ENCODE data around the gene RTL1.

RTL1 gene

DNA sequence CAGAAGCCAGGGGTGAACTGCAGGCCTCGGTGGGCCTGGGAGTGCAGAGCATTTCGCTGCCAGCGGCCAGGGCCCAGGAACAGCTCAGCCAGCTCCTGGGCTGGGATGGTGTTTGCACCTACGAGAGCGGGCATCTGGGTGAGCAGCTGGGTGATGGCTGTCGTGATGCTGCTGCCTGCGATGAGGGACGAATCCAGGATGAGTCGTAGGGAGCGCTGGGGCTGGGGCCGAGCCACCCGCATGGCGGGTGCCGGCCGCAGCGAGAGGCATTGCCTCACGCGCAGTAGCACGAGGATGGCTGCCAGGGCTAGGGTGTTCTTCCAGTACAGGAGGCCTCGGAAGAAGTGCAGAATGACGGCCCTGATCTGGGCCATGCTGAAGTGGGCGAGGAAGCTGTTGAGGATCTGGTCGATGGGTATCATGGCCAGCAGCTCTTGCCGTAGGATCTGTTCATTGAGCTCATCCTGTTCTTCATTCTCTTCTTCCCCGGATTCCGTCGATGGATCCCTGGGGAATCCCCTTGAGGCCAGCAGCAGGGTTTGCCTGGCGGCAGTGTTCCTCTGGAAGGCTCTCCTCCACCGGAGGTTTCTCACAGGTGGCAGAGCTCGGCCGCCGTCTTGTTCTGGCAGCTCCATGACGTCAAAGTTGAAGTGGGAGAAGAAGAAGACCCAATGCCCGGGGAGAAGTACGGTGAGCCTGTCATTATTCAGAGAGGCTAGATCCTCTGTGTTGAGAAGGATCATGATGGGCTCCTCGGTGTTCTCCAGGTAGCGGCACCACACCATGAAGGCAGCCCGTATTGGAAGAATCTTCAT is 22.1 kb downstream of the RTL1 start:
- DNase-seq (ENCODE audit: low spot score): no peak

DNA sequence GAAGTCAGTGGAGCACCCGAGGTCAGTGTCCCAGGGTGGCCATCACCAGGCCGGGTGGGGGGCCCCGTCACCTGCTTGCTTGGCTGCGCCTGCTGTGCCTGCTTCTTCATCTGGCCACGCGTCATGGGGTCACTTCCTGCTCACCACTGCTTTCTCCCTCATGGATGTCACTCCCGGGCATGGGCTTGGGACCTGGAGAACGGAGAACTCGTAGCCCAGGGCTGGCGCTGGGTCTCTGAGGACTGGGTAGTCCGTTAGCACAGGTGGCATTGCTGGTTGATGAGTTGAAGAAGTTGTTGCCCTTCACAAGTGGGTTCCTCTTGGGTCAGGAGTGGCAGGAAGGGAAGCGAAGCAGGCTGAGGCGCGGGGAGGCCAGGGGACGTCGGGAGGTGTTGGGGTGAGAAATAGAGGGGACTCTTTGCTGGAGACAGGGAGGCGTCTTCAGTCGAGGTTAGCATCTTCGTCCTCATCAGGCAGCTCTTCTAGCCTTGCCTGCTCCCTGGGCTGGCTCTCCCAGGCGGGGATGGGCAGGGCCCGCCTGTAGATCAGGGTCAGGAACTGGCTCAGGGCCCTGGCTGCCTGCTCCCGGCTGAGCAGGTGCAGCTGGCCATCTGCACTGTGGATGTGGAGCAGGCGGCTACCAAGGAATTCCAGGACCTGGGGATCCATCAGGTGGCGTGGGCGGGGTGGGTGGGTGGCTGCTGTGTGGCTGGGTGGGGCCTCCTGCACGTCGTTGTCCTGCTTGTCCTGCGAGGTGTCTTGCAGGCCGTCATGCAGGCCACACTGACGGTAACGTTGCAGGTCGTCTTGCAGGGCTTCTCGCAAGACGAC is 23.0 kb downstream of the RTL1 start:
- DNase-seq (ENCODE audit: low spot score): no peak

DNA sequence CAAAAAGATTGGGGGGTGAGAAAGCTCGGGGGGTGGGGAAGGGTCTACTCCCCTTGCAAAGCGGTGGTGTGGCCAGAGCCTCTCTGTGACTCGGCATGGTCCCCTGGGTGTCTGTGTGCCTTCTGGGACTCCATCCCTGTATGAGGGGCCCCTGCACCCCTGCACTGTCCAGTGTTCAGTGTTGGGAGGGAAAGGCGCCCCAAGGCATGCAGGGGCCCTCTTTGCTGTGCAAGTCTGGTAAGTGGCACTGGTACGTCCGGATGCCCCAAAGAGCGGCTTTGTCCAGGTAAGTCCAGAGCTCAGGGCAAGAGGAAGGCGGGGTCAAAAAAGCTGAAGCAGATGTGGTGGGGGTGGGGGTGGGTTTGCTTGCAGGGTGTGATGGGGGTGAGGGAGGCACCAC is 23.7 kb downstream of the RTL1 start:
- DNase-seq (ENCODE audit: low spot score): no peak

DNA sequence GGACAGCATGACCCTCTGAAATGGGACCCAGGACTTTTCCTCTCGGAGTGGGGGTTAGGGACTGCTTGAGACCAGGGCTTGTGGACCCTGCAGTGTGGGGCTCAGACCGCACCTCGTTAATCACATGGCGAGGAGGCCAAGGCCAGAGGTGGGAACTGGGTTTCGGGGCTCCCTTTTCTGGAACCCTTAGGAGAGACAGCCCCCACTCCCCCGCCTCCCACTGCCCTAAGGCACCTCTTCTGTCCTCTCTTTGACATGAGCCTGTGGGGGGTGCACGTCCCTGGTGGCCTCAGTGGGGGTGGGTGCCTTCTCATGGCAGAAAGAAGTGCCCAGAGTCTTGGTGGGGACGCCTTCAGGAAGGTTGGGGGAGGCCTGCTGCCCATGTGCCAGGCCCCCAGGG is 24.3 kb downstream of the RTL1 start:
- DNase-seq (ENCODE audit: low spot score): no peak

DNA sequence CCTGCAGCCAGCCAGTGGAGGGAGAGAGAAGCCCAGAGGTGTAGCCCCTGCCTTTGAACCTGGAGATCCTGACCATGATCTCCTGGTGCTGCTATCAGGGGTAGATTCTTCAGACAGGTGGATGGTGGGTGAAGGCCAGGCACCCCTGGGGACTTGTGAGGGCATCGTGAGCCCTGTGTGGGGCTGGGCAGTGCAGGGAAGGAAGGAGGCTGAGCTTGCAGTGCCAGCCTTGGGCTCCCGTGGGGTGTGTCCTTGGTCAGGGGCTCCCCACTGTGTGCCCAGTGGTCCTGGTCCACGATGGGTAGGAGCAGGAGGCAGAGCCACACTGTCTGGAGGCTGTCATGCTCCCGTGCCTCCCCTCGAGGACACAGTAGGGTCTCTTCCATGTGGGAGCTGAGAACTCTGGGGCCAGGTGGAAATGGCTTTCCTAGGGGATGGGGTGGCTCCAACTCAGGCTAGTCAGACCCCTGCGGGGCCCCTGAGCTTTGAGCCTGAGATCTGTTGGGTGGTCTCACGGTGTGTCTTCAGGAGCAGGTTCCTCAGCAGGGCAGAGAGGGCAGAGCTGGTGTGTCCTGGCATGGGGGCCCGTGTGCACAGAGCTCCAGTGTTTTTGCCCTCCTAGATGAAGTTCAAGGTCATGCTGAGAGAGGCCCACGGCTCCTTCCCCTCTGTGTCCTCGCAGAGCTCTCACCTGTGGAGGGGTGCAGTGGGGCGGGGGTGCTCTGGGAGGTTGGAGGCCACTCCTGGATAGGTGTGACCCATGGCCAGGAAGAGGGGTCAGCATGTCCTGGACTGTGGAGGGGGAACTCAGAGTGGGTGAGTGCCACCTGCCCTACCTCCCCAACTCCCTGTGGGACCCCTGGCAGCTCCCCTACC is 25.0 kb downstream of the RTL1 start:
- no peak for DNase-seq (ENCODE audit: low spot score)

DNA sequence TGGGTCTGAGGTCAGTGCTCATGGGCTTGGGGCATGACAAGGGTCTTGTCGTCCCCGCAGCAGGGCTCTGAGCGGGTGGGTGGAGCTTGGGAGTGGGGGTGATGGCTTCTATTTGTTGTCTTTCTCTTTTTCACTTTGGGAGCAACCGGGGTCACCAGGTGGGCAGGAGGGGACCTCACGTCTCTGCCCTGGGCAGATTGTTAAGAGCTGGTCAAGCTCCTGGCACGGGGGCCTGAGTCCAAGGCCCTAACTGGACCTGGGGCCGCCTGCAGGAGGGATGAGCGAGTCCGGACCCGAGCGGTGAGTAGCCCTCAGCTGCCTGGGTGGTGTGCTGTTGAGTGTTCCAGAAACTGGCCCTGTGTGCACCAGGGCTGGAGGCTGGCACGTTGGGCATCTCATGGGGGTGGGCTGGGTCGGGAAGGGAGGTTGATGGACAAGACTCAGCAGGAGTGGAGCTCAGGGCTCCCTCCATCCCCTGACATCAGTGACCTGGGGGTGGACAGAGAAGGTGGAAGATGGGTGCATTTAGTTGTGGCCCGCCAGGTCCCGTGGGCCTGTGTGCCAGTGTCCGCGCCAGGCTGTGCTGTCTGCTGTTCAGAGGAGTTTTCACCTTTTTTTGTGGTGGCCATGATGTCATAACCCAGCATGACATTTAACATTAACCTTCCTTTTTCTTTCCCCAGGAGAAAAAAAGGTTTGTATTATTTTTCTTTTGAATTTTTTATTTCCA is 27.5 kb downstream of the RTL1 start:
- no peak for DNase-seq (ENCODE audit: low spot score)

DNA sequence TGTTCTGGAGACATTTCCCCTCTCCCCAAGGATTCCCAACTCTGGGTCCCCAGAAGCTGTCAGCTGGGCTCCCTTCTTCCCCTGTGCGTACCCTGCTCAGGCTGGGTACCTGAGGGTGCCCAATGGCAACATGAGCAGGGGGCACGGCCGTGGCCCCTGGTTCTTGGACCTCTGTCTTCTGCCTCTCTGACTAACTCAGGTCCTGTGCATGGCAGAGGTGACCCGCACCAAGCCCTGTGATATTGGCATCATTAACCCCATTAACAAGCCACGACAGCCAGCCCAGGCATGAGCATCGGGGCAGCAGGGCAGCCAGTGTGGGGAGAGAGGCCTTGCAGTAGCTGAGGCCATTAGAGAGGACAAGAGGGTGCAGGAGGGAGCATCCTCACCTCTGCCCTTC is 28.4 kb downstream of the RTL1 start:
- DNase-seq (ENCODE audit: low spot score): no peak

DNA sequence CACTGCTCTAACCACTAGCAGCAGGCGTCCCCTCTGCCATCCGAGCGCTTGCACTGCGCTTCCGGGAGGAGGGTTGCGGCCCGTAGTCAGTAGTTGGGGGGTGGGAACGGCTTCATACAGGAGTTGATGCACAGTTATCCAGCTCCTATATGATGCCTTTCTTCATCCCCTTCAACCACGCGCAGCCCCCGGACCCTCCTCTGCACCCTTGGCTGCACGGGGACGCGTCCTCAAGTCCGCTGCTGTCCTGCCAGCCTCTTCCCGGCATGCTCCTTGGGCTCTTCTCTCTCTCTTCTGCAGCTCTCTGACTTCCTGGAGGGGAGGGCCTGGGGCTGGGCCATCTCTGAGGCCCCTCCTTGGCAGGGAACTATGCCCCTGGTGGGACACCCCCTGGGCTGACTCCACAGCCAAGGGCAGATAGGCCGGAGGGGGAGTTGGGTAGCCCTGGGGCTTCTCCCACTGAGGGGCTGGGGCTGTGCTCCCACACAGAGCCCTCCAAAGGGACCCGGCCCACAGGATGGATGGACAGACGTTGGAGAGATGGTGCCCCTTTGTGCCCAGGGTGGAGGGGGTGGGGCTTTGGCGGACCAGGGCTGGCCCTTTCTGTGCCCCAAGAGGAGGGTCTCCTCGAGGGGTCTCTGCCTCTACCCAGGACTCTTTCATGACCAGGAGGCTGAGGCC is 29.0 kb downstream of the RTL1 start:
- DNase-seq (ENCODE audit: low spot score): no peak

DNA sequence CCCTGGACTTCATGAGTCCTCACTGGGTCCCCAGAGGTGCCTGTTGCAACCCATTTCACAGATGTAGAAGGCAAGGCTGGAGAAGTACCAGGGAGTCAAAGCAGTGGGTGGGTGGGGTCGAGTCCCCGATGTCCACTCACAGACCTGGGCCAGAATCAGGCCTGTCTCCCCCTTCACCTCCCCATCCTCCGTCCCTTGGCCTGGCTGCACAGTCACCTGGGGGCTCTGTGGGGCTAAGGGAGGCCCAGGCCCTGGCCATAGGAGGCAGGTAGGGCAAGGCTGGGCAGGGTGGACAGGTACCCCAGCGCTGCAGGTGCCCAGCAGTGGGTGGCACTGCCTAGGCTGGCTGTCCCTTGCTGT is 29.5 kb downstream of the RTL1 start:
- no peak for DNase-seq (ENCODE audit: low spot score)

DNA sequence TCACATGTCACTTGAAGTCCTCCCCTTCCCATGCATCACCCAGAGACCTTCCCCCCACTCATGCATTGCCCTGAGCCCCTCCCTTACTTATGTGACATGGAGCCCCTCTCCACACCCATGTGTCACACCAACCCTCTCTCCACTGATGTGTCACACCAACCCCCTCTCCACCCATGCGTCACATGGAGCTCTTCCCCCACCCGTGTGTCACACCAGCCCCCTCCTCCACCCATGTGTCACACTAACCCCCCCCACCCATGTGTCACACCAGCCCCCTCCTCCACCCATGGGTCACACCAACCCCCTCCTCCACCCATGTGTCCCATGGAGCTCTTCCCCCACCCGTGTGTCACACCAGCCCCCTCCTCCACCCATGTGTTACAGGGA is 30.4 kb downstream of the RTL1 start:
- no peak for DNase-seq (ENCODE audit: low spot score)

DNA sequence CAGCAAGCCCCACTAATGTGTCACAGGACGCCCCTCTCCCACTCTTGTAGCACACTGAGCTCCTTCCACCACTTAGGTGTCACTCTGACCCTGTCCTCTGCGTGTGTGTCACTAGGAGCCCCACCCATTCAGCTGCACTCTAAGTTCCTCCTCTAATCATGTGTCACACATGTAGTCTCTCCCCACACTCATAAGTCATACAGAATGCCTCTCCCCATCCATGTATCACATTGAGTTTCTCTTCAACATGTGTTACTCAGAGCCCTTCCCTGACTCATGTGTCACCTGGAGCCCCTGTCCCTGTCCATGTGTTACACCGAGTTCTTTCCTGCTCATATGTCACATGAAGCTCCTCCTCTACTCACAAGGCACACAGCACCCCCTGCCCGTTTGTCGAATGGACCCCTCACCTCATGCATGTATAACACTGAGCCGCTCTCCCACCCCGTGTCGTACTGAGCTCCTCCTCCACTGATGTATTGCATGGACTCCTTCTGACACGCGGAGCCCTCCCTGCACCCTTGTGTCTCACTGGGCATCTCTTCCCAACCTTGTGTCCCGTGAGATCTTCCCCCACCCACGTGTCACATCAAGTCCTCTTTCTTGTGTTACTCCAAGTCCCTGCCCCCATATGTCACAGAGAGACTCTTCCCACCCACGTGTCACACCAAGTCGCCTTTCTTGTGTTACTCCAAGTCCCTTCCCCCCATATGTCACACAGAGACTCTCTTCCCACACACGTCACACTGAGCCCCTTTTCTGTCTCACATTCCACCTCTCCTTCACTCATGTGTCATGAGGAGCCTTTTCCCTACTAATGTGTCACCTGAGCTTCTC is 31.0 kb downstream of the RTL1 start:
- DNase-seq (ENCODE audit: low spot score): no peak

DNA sequence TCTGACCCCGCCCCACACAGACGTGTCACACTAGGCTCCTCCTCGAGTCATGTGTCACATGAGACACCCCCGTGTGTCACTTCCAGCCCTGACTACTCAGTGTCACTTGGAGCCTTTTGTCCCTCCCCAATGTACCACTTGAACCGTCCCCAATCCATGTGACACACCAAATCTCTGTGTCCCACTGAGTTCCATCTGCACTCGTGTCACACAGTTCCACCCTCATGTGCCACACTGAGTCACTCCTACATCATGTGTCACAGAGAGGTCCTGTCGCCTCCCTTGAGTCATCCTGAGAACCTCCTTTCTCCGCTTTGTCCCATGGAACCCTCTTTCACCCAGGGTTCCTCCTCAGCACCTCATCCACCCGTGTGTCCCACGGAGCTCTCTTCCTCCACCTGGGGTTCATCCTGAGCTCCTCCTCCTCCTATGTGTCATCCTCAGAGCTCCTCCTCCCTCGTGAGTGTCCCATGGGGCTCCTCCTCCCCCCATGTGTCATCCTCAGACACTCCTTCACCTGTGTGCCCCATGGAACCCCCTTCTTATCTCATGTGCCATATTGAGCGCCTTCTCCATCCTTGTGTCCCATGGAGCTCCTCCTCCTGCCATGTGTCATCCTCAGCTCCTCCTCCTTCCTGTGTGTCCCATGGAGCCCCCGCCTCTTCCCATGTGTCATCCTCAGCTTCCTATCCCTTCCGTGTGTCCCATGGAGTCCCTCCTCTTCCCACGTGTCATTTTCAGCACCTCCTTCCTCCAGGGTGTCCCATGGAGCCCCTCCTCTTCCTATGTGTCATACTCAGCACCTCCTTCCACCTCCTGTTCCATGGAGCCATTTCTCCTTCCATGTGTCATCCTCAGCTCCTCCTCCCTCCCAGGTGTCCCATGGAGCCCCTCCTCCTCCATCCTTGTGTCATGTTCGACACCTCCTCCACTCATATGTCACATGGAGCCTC is 32.0 kb downstream of the RTL1 start:
- no peak for DNase-seq (ENCODE audit: low spot score)

DNA sequence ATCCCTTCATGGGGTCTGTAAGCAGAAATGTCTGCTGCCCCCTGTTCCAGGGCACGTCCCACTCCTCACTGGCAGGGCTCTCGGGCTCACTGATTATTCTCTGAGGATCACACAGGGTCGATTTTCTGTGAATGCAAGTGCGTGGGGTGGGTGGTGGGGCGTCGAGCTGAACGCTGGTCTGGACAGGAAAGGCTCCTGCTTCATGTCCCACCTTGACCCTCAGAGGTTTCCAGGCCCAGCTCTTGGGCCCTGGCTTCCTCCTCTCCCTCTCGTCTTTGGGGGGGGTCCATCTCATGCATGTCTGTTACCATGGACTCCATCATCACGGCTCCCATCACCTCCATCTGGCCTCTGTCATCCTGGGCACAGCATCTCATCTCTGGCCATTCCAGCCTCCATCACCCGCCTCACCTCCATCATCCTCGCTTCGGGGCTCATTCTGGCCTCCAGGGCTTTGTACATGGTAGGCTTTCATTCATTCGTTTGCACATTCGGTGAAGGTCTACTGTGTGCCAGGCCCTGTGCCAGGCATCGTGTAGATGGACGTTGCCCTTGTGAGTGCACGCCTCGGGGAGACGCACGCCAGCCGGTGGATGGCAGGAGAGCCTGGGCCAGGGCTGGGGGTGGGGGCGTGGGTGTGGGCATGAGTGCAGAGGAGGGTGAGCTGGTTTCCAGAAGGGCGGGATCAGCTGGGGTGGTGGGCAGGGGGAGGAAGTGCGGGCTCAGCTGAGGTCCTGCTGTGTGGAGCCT is 34.7 kb downstream of the RTL1 start:
- DNase-seq (ENCODE audit: low spot score): no peak

DNA sequence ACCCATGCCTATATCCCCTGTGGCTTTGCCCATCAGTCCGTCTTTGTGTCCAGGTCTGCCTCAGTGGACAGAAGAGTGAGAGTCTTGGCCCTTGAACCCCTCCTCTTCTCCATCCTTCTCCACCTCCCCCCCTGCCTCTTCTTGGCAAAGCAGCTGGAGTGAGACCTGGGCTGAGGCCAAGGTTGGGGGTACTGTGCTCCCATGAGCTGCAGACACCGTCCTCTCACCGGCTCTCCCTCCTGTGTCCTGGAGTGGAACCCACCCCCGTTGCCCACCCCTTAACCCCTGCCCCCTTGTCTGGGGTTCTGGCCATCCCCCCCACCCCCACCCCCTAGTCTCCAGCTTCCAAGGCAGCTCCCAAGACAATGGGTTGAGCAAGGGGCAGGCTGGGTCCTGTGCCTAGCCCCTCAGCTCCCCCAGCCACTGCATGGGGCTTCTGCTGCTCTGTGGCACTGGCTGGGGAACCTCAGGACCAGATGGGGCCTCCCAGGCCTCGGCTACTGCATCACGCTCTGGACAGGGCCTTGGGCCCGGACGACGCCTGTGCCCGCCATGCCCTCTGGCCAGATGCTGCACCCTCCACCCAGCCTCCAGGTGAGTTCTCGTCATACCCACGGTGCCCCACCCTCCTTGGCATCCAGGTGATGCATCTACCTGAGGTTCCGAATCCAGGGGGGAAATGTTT is 35.7 kb downstream of the RTL1 start:
- DNase-seq (ENCODE audit: low spot score): no peak

DNA sequence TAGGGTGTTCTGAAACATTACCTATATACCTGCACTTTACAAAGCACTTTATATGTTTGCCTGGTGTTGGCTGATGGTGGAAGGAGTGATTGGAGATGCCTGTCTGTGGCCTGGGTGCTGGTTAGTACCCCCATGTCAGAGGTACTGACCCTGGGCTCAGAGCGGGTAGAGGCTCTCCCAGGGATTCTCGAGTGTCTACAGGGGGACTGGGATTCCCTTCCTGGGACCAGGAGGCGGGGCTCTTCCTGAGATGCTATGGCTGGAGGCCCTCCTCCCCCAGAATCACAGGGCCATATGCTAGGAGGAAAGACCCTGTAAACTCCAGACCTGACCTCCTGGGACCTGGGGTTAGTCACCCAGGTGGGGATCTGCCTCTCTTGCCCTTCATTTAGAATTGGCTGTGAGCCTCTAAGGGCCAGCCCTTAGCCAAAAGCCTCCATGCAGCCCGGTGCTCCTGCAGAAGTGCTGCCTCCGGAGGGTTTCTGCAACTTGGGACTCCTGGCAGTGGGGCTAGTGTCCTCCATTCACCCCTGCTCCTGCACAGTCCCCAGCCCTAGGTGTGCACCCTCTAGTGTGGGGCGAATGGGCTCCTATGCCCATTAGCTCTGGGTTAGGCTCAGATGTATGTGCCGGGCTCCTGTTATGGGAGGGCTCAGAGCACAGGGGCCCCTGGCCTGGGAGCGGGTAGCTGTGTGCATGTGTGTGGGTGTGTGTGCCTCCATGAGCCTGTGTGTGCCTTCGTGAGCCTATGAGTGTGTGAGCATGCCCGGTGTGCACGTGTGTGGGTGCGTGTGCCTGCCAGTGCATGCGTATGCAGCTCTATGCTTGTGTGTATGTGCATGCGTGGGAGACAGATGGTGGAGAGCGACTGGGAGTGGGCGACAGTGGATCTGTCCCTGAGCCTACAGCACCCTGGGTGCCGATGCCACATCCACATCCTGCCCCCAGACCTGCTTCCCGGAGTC is 36.6 kb downstream of the RTL1 start:
- DNase-seq (ENCODE audit: low spot score): no peak

DNA sequence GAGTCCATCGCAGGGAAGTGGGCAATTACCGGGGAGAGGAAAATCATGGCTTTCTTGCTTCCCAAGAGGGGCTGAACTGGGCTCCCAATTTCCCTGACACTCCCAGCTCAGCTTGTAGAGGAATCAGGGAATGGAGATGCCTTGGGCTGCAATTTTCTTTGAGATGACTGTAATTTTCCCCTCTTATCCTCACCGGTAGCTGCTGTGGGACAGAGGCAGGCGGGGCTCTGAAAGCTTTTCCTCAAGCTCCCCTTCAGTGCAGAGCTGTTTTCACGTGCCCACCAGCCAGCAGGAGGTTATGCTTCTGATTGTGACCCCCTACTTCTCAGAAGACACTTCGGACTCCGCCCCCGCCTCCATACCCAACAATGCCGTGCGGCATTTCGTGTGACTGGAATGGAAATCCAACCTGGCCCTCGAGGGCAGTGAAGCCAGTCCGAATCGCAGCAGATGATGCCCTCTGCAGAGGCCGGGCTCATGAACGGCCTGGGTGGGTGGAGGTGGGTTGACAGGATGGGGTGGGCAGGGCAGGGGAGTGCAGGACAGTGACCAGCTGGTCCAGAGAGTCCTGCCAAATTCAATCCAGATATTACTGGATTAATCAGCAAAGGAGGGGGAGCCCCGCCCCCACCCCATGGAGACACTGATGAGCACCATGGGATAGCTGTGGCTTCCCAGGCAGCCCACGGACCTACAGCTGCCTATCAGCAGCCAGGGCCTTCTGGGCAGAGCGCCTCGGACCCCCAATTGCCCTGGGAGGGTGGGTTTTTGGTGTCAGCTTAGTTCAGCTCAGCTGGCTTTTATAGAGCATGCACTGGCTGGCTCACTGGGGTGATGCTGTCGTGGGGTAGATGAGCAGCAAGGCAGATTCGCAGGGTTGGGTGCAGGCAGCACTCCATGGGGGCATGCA is 37.6 kb downstream of the RTL1 start:
- no peak for DNase-seq (ENCODE audit: low spot score)
